Motor neuron (in vitro differentiated cells): ENCODE data around the gene HBD. TPM values are rescaled to one million over a fixed set of nuclear protein-coding genes. Genes with fewer than 3 reads are reported as not detected.
"Not testable (repeated sequence)": the region's sequence is repeated elsewhere in the genome, so short reads cannot be mapped to it uniquely, and the experiment has no call there.

Experiments
- ATAC-seq, 8 experiments: fragments of 200-7000 bp; cut with Tn5 transposase; replicated peaks in 6 of 8; 2 replicates each; pipeline ENCODE4 v1.8.0; 2021; ENCODE audit warnings: mild to moderate bottlenecking in 8 of 8, moderate library complexity in 8 of 8
- H3K27ac ChIP-seq, 2 donors: fragments of 250-450 bp; sonication (Bioruptor Pico); 2 replicates each; pipeline ENCODE4 v1.9.0; 2021; ENCODE audit warnings: antibody characterized with exemption in 2 of 2, mild to moderate bottlenecking in 2 of 2, moderate library complexity in 1 of 2
- H3K4me1 ChIP-seq, 2 donors: fragments of 250-450 bp; sonication (Bioruptor Pico); replicated peaks in 1 of 2; 2 replicates each; pipeline ENCODE4 v1.6.1; 2021; ENCODE audit warnings: antibody characterized with exemption in 2 of 2, mild to moderate bottlenecking in 2 of 2, moderate library complexity in 1 of 2
- H3K4me3 ChIP-seq, 5 donors: fragments of 250-450 bp; sonication (Bioruptor Pico); 2 replicates each; pipeline ENCODE4 v1.9.0; 2021; ENCODE audit warnings: antibody characterized with exemption in 5 of 5, mild to moderate bottlenecking in 5 of 5, moderate library complexity in 4 of 5
- WGBS, 10 experiments: fragments of 450-650 bp; shearing (Covaris generic); methylation state at CpG; one replicate each; pipeline ENCODE4 v1.0.0; 2022; 5-methylcytosine and 5-hydroxymethylcytosine counted together
- in situ Hi-C, 9 experiments: fragments of 400-800 bp; cut with MboI; loops; one replicate each; pipeline ENCODE4 v1.15.0; 2021; ENCODE audit warnings: low sequenced_read_pairs in 9 of 9, low pct_unique_long_range_greater_than_20kb in 2 of 9; ENCODE audit not compliant: unreplicated experiment in 9 of 9
- total RNA-seq, 8 experiments: library from RNA; unstranded; fragments of 300-600 nt; gene quantifications; 2 replicates each; pipeline versions ENCODE4 v1.2.3 to v1.2.4, GENCODE V29; 2022

The HBD gene
- total RNA-seq, 8 experiments from 2014 or later = 0.46 TPM; not detected in 7

GRCh38 chr11:5267033-5267563, 32.8 kb upstream of the HBD start:
- Histone ChIP-seq H3K27ac (no peak overlapping the region), H3K4me1 (no peaks in the 10 kb centered on the region), H3K4me3 (no peak overlapping the region)
- in situ Hi-C loops = no loop called here
- no peak for ATAC-seq
- WGBS, 10 experiments = 57 to 100% (median 80%) methylated on average over 1 to 2 of the region's 2 CpGs; no CpG with 5 or more reads in 1 of the 10 experiments

GRCh38 chr11:5266609-5267008, 32.3 kb upstream of the HBD start:
- in situ Hi-C loops = no loop called here
- Histone ChIP-seq H3K4me3 (no peak overlapping the region), H3K4me1 (no peaks in the 10 kb centered on the region), H3K27ac (no peak overlapping the region)
- no peak for ATAC-seq

GRCh38 chr11:5265832-5266231, 31.5 kb upstream of the HBD start:
- no peak for ATAC-seq
- no peak overlapping the region for H3K27ac ChIP-seq
- 0 to 44% (median 31%) methylated on average over 1 to 2 of the region's 2 CpGs; no CpG with 5 or more reads in 1 of the 10 experiments for WGBS, 10 experiments
- H3K4me3 ChIP-seq = no peak overlapping the region
- H3K4me1 ChIP-seq = no peaks in the 10 kb centered on the region
- in situ Hi-C loops = no loop called here

- WGBS, 10 experiments = 0 to 100% (median 59%) methylated on average over 1 to 6 of the region's 7 CpGs; no CpG with 5 or more reads in 2 of the 10 experiments
- Histone ChIP-seq H3K4me1 (no peaks in the 10 kb centered on the region), H3K27ac (no peak overlapping the region), H3K4me3 (no peak overlapping the region)
- peak in 2 of 8 experiments; percentile 32 to 54 for ATAC-seq
- in situ Hi-C loops = no loop called here
Observed at GRCh38 chr11:5258543-5259262, 24.4 kb upstream of the HBD start.

GRCh38 chr11:5257296-5257695, 23.0 kb upstream of the HBD start:
- WGBS, 10 experiments = 0 to 37% (median 8%) methylated on average over 1 to 2 of the region's 2 CpGs
- H3K4me1 ChIP-seq = no peaks in the 10 kb centered on the region
- no peak overlapping the region for H3K27ac ChIP-seq
- no peak for ATAC-seq
- no peak overlapping the region for H3K4me3 ChIP-seq
- in situ Hi-C loops = no loop called here

- WGBS, 10 experiments = 24 to 100% (median 68%) methylated on average over 1 to 3 of the region's 9 CpGs
- H3K27ac ChIP-seq, in situ Hi-C loops, ATAC-seq, H3K4me3 ChIP-seq, H3K4me1 ChIP-seq: not testable (repeated sequence)
Observed at GRCh38 chr11:5254646-5255413, 20.5 kb upstream of the HBD start, which contains the start of gene HBG2. HBG2 (minus strand) TSS chr11:5254781; CDS start chr11:5254728, 53 bp downstream.

GRCh38 chr11:5254023-5254422, 19.7 kb upstream of the HBD start:
- H3K27ac ChIP-seq, ATAC-seq, in situ Hi-C loops, H3K4me3 ChIP-seq, H3K4me1 ChIP-seq: not testable (repeated sequence)
- 17 to 75% (median 61%) methylated on average over 1 to 2 of the region's 2 CpGs; no CpG with 5 or more reads in 6 of the 10 experiments for WGBS, 10 experiments

- in situ Hi-C loops, H3K4me1 ChIP-seq, ATAC-seq: not testable (repeated sequence)
Observed at GRCh38 chr11:5253440-5253839, 19.2 kb upstream of the HBD start.

GRCh38 chr11:5252919-5253265, 18.6 kb upstream of the HBD start:
- in situ Hi-C loops = no loop called here
- Histone ChIP-seq H3K4me1 (no peaks in the 10 kb centered on the region), H3K4me3 (no peak overlapping the region), H3K27ac (no peak overlapping the region)
- WGBS, 10 experiments = 0 to 100% (median 71%) methylated on average over 1 of the region's 1 CpG; no CpG with 5 or more reads in 5 of the 10 experiments
- no peak for ATAC-seq

More at GRCh38 chr11:5253440-5253839, 19.2 kb upstream of the HBD start:
- H3K4me3 ChIP-seq, H3K27ac ChIP-seq: not testable (repeated sequence)
- WGBS, 10 experiments = no CpG with 5 or more reads among the region's 5 CpGs

GRCh38 chr11:5252192-5252918, 18.1 kb upstream of the HBD start:
- H3K27ac ChIP-seq = no peak overlapping the region
- no peak overlapping the region for H3K4me3 ChIP-seq
- in situ Hi-C loops = no loop called here
- 7 to 94% (median 74%) methylated on average over 1 to 8 of the region's 9 CpGs; no CpG with 5 or more reads in 1 of the 10 experiments for WGBS, 10 experiments
- no peaks in the 10 kb centered on the region for H3K4me1 ChIP-seq
- ATAC-seq = no peak

GRCh38 chr11:5251746-5252145, 17.5 kb upstream of the HBD start:
- WGBS, 10 experiments = 0 to 79% (median 60%) methylated on average over 1 to 2 of the region's 2 CpGs; no CpG with 5 or more reads in 1 of the 10 experiments
- Histone ChIP-seq H3K4me3 (no peak overlapping the region), H3K4me1 (no peaks in the 10 kb centered on the region), H3K27ac (no peak overlapping the region)
- no peak for ATAC-seq
- in situ Hi-C loops = no loop called here

GRCh38 chr11:5250543-5251204, 16.4 kb upstream of the HBD start:
- in situ Hi-C loops = no loop called here
- Histone ChIP-seq H3K27ac (no peak overlapping the region), H3K4me3 (no peak overlapping the region), H3K4me1 (no peaks in the 10 kb centered on the region)
- ATAC-seq = no peak
- 40 to 100% (median 77%) methylated on average over 1 to 4 of the region's 4 CpGs; no CpG with 5 or more reads in 1 of the 10 experiments for WGBS, 10 experiments
